ENCODE measurements around the gene RPS3.
A peak's percentile ranks its signal among the peaks of the same experiment; 100 is the strongest.

RPS3 gene

GRCh38 chr11:75449271-75449670 is 50.0 kb downstream of the RPS3 start:
- TF ChIP-seq CTCF (IDR thresholded peaks at IDR 0.05; ENCODE audit: control insufficient read depth, insufficient read depth, low read depth, low read length, missing control alignments): no peak
- H3K4me3 ChIP-seq (ENCODE audit: control insufficient read depth, low read depth, low read length): no peak overlapping the region
- DNase-seq (ENCODE audit: low read depth): no peak

- TF ChIP-seq CTCF (IDR thresholded peaks at IDR 0.05; ENCODE audit: control insufficient read depth, insufficient read depth, low read depth, low read length, missing control alignments): no peak
- no peak overlapping the region for H3K4me3 ChIP-seq (ENCODE audit: control insufficient read depth, low read depth, low read length)
- DNase-seq (ENCODE audit: low read depth): no peak
Observed at GRCh38 chr11:75449776-75450175, 50.5 kb downstream of the RPS3 start.

GRCh38 chr11:75450236-75450635 is 50.9 kb downstream of the RPS3 start:
- no peak for TF ChIP-seq CTCF (IDR thresholded peaks at IDR 0.05; ENCODE audit: control insufficient read depth, insufficient read depth, low read depth, low read length, missing control alignments)
- DNase-seq (ENCODE audit: low read depth): no peak
- H3K4me3 ChIP-seq (ENCODE audit: control insufficient read depth, low read depth, low read length): no peak overlapping the region

GRCh38 chr11:75450826-75451821 is 51.8 kb downstream of the RPS3 start:
- TF ChIP-seq CTCF (IDR thresholded peaks at IDR 0.05; ENCODE audit: control insufficient read depth, insufficient read depth, low read depth, low read length, missing control alignments): peak; percentile 60
- H3K4me3 ChIP-seq (ENCODE audit: control insufficient read depth, low read depth, low read length): no peak overlapping the region
- no peak for DNase-seq (ENCODE audit: low read depth)

- H3K4me3 ChIP-seq (ENCODE audit: control insufficient read depth, low read depth, low read length): no peak overlapping the region
- DNase-seq (ENCODE audit: low read depth): peak; percentile 97
- no peak for TF ChIP-seq CTCF (IDR thresholded peaks at IDR 0.05; ENCODE audit: control insufficient read depth, insufficient read depth, low read depth, low read length, missing control alignments)
Observed at GRCh38 chr11:75453916-75454655, 54.8 kb downstream of the RPS3 start.

GRCh38 chr11:75454987-75455386 is 55.7 kb downstream of the RPS3 start:
- no peak overlapping the region for H3K4me3 ChIP-seq (ENCODE audit: control insufficient read depth, low read depth, low read length)
- DNase-seq (ENCODE audit: low read depth): no peak
- no peak for TF ChIP-seq CTCF (IDR thresholded peaks at IDR 0.05; ENCODE audit: control insufficient read depth, insufficient read depth, low read depth, low read length, missing control alignments)
